HG02943 (cell line): ENCODE results near the gene FNIP2.
A peak's percentile ranks its signal among the peaks of the same experiment; 100 is the strongest.
"Not testable (repeated sequence)": the region's sequence is repeated elsewhere in the genome, so short reads cannot be mapped to it uniquely, and the experiment has no call there.

Experiments
- ATAC-seq: cut with Tn5 transposase; IDR thresholded peaks from one replicate; pipeline ENCODE4 v1.9.1; 2021; ENCODE audit warnings: mild to moderate bottlenecking, low read depth, moderate library complexity; ENCODE audit not compliant: unreplicated experiment

The FNIP2 gene

GRCh38 chr4:158788516-158788915, 19.7 kb downstream of the FNIP2 start:
- ATAC-seq, result no peak

GRCh38 chr4:158789853-158790252, 21.0 kb downstream of the FNIP2 start:
- ATAC-seq, result no peak

- no peak for ATAC-seq
These were observed 24.2 kb downstream of the FNIP2 start for GRCh38 chr4:158793021-158793420.

GRCh38 chr4:158793430-158793829, 24.6 kb downstream of the FNIP2 start:
- ATAC-seq, result not testable (repeated sequence)

GRCh38 chr4:158796370-158797140, 27.7 kb downstream of the FNIP2 start:
- ATAC-seq, result no peak

GRCh38 chr4:158798062-158798461, 29.2 kb downstream of the FNIP2 start:
- ATAC-seq, result no peak

GRCh38 chr4:158799013-158799770, 30.4 kb downstream of the FNIP2 start:
- ATAC-seq, result no peak

GRCh38 chr4:158799856-158800255, 31.0 kb downstream of the FNIP2 start:
- ATAC-seq, result no peak

GRCh38 chr4:158801066-158801465, 32.2 kb downstream of the FNIP2 start:
- ATAC-seq, result no peak

GRCh38 chr4:158801677-158802076, 32.9 kb downstream of the FNIP2 start:
- ATAC-seq, result no peak

GRCh38 chr4:158802914-158803313, 34.1 kb downstream of the FNIP2 start:
- ATAC-seq, result no peak

- ATAC-seq, result no peak
These were observed 37.0 kb downstream of the FNIP2 start for GRCh38 chr4:158805635-158806471.

GRCh38 chr4:158807691-158808090, 38.9 kb downstream of the FNIP2 start:
- no peak for ATAC-seq

- ATAC-seq, result no peak
These were observed 39.6 kb downstream of the FNIP2 start for GRCh38 chr4:158808399-158808798.

- not testable (repeated sequence) for ATAC-seq
These were observed 40.4 kb downstream of the FNIP2 start for GRCh38 chr4:158809208-158809607.

- ATAC-seq, result peak; percentile 77
These were observed 41.0 kb downstream of the FNIP2 start for GRCh38 chr4:158809611-158810486.

GRCh38 chr4:158810487-158811215, 41.8 kb downstream of the FNIP2 start:
- no peak for ATAC-seq

- no peak for ATAC-seq
These were observed 42.4 kb downstream of the FNIP2 start for GRCh38 chr4:158811216-158811540.

- ATAC-seq, result no peak
These were observed 42.9 kb downstream of the FNIP2 start for GRCh38 chr4:158811704-158812103.
